Measurements from ENCODE around the gene RCSD1.
"Not testable (repeated sequence)": the region's sequence is repeated elsewhere in the genome, so short reads cannot be mapped to it uniquely, and the experiment has no call there.

RCSD1 gene

GRCh38 chr1:167738158-167738557, 108.1 kb downstream of the RCSD1 start:
- no peak overlapping the region for H3K14ac ChIP-seq (ENCODE audit: low read length)
- DNase-seq (ENCODE audit: low spot score), result no peak
- no peak overlapping the region for H3K27ac ChIP-seq (replicated peaks; ENCODE audit: low read length)
- no peak overlapping the region for H2AFZ ChIP-seq (ENCODE audit: low read length)
- peaks cover under 1 to 17% of the 10 kb centered on the region in 2 donors for H3K36me3 ChIP-seq (replicated peaks in 1 of 2; ENCODE audit: control insufficient read depth in 2 of 2, insufficient read depth in 2 of 2, low read length in 2 of 2)
- no CpG with 5 or more reads among the region's 8 CpGs for WGBS, 2 donors (ENCODE audit: extremely low coverage in 2 of 2, insufficient read length in 2 of 2, insufficient replicate concordance in 1 of 2)
- H3K9ac ChIP-seq (ENCODE audit: low read depth, low read length, poor library complexity), result no peak overlapping the region
- no peak overlapping the region for H3K4me3 ChIP-seq (ENCODE audit: low read length in 2 of 2)
- no peak overlapping the region for H2BK120ac ChIP-seq (ENCODE audit: low read depth, low read length)
- peaks cover 7% of the 10 kb centered on the region for H3K79me1 ChIP-seq (ENCODE audit: low read depth, low read length)
- no peak overlapping the region for H4K91ac ChIP-seq (ENCODE audit: low read depth, low read length, poor library complexity)
- H3K4me1 ChIP-seq (ENCODE audit: control insufficient read depth in 2 of 2, insufficient read depth in 1 of 2, low read depth in 1 of 2, low read length in 2 of 2), result no peaks in the 10 kb centered on the region
- H3K4me2 ChIP-seq (ENCODE audit: insufficient read depth, low read length, poor library complexity, severe bottlenecking), result no peak overlapping the region
- no peak overlapping the region for H2BK15ac ChIP-seq (ENCODE audit: low read length)
- H3K23ac ChIP-seq (ENCODE audit: low read depth, low read length, poor library complexity), result no peak overlapping the region
- no peak overlapping the region for H2BK5ac ChIP-seq (ENCODE audit: low read length)
- no peak overlapping the region for H3K4ac ChIP-seq (ENCODE audit: low read length)
- H2AK5ac ChIP-seq (ENCODE audit: low read depth, low read length), result no peak overlapping the region
- H3K27me3 ChIP-seq (ENCODE audit: control insufficient read depth in 3 of 3, insufficient read depth in 3 of 3, low read depth in 1 of 3, low read length in 3 of 3), result no peaks in the 10 kb centered on the region
- H4K8ac ChIP-seq (ENCODE audit: low read depth, low read length), result no peak overlapping the region
- no peak overlapping the region for H2BK12ac ChIP-seq (ENCODE audit: low read length)
- no peak overlapping the region for H3K18ac ChIP-seq (ENCODE audit: low read length)
- H3K9me3 ChIP-seq (replicated peaks in 1 of 2; ENCODE audit: control insufficient read depth in 2 of 2, insufficient read depth in 1 of 2, low read depth in 1 of 2, low read length in 2 of 2), result peaks cover 3 to 27% of the 10 kb centered on the region in 2 donors

GRCh38 chr1:167739752-167740151, 109.7 kb downstream of the RCSD1 start:
- Histone ChIP-seq H3K9me3 (replicated peaks in 1 of 2; ENCODE audit: control insufficient read depth in 2 of 2, insufficient read depth in 1 of 2, low read depth in 1 of 2, low read length in 2 of 2) (peaks cover 3 to 17% of the 10 kb centered on the region in 2 donors), H3K27me3 (ENCODE audit: control insufficient read depth in 3 of 3, insufficient read depth in 3 of 3, low read depth in 1 of 3, low read length in 3 of 3) (no peaks in the 10 kb centered on the region), H3K23ac (ENCODE audit: low read depth, low read length, poor library complexity) (no peak overlapping the region), H3K4me1 (ENCODE audit: control insufficient read depth in 2 of 2, insufficient read depth in 1 of 2, low read depth in 1 of 2, low read length in 2 of 2) (no peaks in the 10 kb centered on the region), H3K4ac (ENCODE audit: low read length) (no peak overlapping the region), H3K4me3 (ENCODE audit: low read length in 2 of 2) (no peak overlapping the region), H2AFZ (ENCODE audit: low read length) (no peak overlapping the region), H4K91ac (ENCODE audit: low read depth, low read length, poor library complexity) (no peak overlapping the region), H3K14ac (ENCODE audit: low read length) (no peak overlapping the region), H2AK5ac (ENCODE audit: low read depth, low read length) (no peak overlapping the region), H3K79me1 (ENCODE audit: low read depth, low read length) (peaks cover 7% of the 10 kb centered on the region), H3K36me3 (replicated peaks in 1 of 2; ENCODE audit: control insufficient read depth in 2 of 2, insufficient read depth in 2 of 2, low read length in 2 of 2) (peaks cover 0 to 8% of the 10 kb centered on the region in 2 donors), H2BK5ac (ENCODE audit: low read length) (no peak overlapping the region), H2BK15ac (ENCODE audit: low read length) (no peak overlapping the region), H3K27ac (replicated peaks; ENCODE audit: low read length) (no peak overlapping the region), H2BK12ac (ENCODE audit: low read length) (no peak overlapping the region), H4K8ac (ENCODE audit: low read depth, low read length) (peak overlapping the region; percentile 9), H3K4me2 (ENCODE audit: insufficient read depth, low read length, poor library complexity, severe bottlenecking) (no peak overlapping the region), H3K9ac (ENCODE audit: low read depth, low read length, poor library complexity) (no peak overlapping the region), H2BK120ac (ENCODE audit: low read depth, low read length) (no peak overlapping the region), H3K18ac (ENCODE audit: low read length) (no peak overlapping the region)
- no peak for DNase-seq (ENCODE audit: low spot score)
- WGBS, 2 donors (ENCODE audit: extremely low coverage in 2 of 2, insufficient read length in 2 of 2, insufficient replicate concordance in 1 of 2), result no CpG with 5 or more reads among the region's 3 CpGs

GRCh38 chr1:167741103-167741502, 111.1 kb downstream of the RCSD1 start:
- not testable (repeated sequence) for H3K4me3 ChIP-seq (ENCODE audit: low read length in 2 of 2); H3K27ac ChIP-seq (replicated peaks; ENCODE audit: low read length); H2BK15ac ChIP-seq (ENCODE audit: low read length); H3K9me3 ChIP-seq (replicated peaks in 1 of 2; ENCODE audit: control insufficient read depth in 2 of 2, insufficient read depth in 1 of 2, low read depth in 1 of 2, low read length in 2 of 2); H2BK120ac ChIP-seq (ENCODE audit: low read depth, low read length); H3K4ac ChIP-seq (ENCODE audit: low read length); DNase-seq (ENCODE audit: low spot score); H3K4me2 ChIP-seq (ENCODE audit: insufficient read depth, low read length, poor library complexity, severe bottlenecking); H3K9ac ChIP-seq (ENCODE audit: low read depth, low read length, poor library complexity); H4K8ac ChIP-seq (ENCODE audit: low read depth, low read length); H2BK5ac ChIP-seq (ENCODE audit: low read length); H2AK5ac ChIP-seq (ENCODE audit: low read depth, low read length); H3K23ac ChIP-seq (ENCODE audit: low read depth, low read length, poor library complexity); H3K4me1 ChIP-seq (ENCODE audit: control insufficient read depth in 2 of 2, insufficient read depth in 1 of 2, low read depth in 1 of 2, low read length in 2 of 2); H3K18ac ChIP-seq (ENCODE audit: low read length); H3K27me3 ChIP-seq (ENCODE audit: control insufficient read depth in 3 of 3, insufficient read depth in 3 of 3, low read depth in 1 of 3, low read length in 3 of 3); H4K91ac ChIP-seq (ENCODE audit: low read depth, low read length, poor library complexity); H2AFZ ChIP-seq (ENCODE audit: low read length); H2BK12ac ChIP-seq (ENCODE audit: low read length); H3K79me1 ChIP-seq (ENCODE audit: low read depth, low read length)
- H3K36me3 ChIP-seq (replicated peaks in 1 of 2; ENCODE audit: control insufficient read depth in 2 of 2, insufficient read depth in 2 of 2, low read length in 2 of 2), result peaks cover 0 to 11% of the 10 kb centered on the region in 2 donors
- peak overlapping the region; percentile 44 for H3K14ac ChIP-seq (ENCODE audit: low read length)
- no CpG with 5 or more reads among the region's 7 CpGs for WGBS, 2 donors (ENCODE audit: extremely low coverage in 2 of 2, insufficient read length in 2 of 2, insufficient replicate concordance in 1 of 2)

GRCh38 chr1:167742392-167743057, 112.5 kb downstream of the RCSD1 start:
- not testable (repeated sequence) for H3K4me3 ChIP-seq (ENCODE audit: low read length in 2 of 2); H3K4me2 ChIP-seq (ENCODE audit: insufficient read depth, low read length, poor library complexity, severe bottlenecking); H2AFZ ChIP-seq (ENCODE audit: low read length); H4K91ac ChIP-seq (ENCODE audit: low read depth, low read length, poor library complexity); H3K23ac ChIP-seq (ENCODE audit: low read depth, low read length, poor library complexity); H2BK5ac ChIP-seq (ENCODE audit: low read length); H3K27me3 ChIP-seq (ENCODE audit: control insufficient read depth in 3 of 3, insufficient read depth in 3 of 3, low read depth in 1 of 3, low read length in 3 of 3); H3K14ac ChIP-seq (ENCODE audit: low read length); H3K79me1 ChIP-seq (ENCODE audit: low read depth, low read length); H4K8ac ChIP-seq (ENCODE audit: low read depth, low read length); H3K9me3 ChIP-seq (replicated peaks in 1 of 2; ENCODE audit: control insufficient read depth in 2 of 2, insufficient read depth in 1 of 2, low read depth in 1 of 2, low read length in 2 of 2); H2BK12ac ChIP-seq (ENCODE audit: low read length); H2BK15ac ChIP-seq (ENCODE audit: low read length); H3K18ac ChIP-seq (ENCODE audit: low read length); H3K9ac ChIP-seq (ENCODE audit: low read depth, low read length, poor library complexity); H3K4me1 ChIP-seq (ENCODE audit: control insufficient read depth in 2 of 2, insufficient read depth in 1 of 2, low read depth in 1 of 2, low read length in 2 of 2); H3K4ac ChIP-seq (ENCODE audit: low read length); H3K27ac ChIP-seq (replicated peaks; ENCODE audit: low read length); H2AK5ac ChIP-seq (ENCODE audit: low read depth, low read length); H2BK120ac ChIP-seq (ENCODE audit: low read depth, low read length); DNase-seq (ENCODE audit: low spot score)
- peaks cover 0 to 13% of the 10 kb centered on the region in 2 donors for H3K36me3 ChIP-seq (replicated peaks in 1 of 2; ENCODE audit: control insufficient read depth in 2 of 2, insufficient read depth in 2 of 2, low read length in 2 of 2)
- WGBS, 2 donors (ENCODE audit: extremely low coverage in 2 of 2, insufficient read length in 2 of 2, insufficient replicate concordance in 1 of 2), result no CpG with 5 or more reads among the region's 1 CpG
